Suprapubic skin (tissue), 4 donors: ENCODE data around the gene MRPS12. TPM values are rescaled to one million over a fixed set of nuclear protein-coding genes. Genes with fewer than 3 reads are reported as not detected.

Source experiments
- DNase-seq, 2 donors: peaks; one replicate each; pipeline ENCODE4 v3.0.0-alpha.2; 2019; ENCODE audit warnings: low spot score in 2 of 2
- H3K27ac ChIP-seq: fragments of 200-600 bp; sonication (generic); one replicate; pipeline ENCODE4 v1.5.1; 2019
- H3K27me3 ChIP-seq: fragments of 200-600 bp; sonication (generic); one replicate; pipeline ENCODE4 v1.5.1; 2019
- H3K36me3 ChIP-seq: fragments of 200-600 bp; sonication (generic); one replicate; pipeline ENCODE4 v1.5.1; 2019
- H3K4me1 ChIP-seq: fragments of 200-600 bp; sonication (generic); one replicate; pipeline ENCODE4 v1.5.1; 2019
- H3K4me3 ChIP-seq: fragments of 200-600 bp; sonication (generic); one replicate; pipeline ENCODE4 v1.5.1; 2019; ENCODE audit warnings: mild to moderate bottlenecking
- H3K9me3 ChIP-seq: fragments of 200-600 bp; sonication (generic); one replicate; pipeline ENCODE4 v1.5.1; 2019
- CTCF ChIP-seq, 2 donors: fragments of 200-600 bp in 1 of 2; fragments of 450-650 bp in 1 of 2; sonication (generic) in 1 of 2; IDR thresholded peaks; one replicate each; pipeline ENCODE4 v1.5.1; 2016 to 2019; ENCODE audit warnings: antibody characterized with exemption in 2 of 2, mild to moderate bottlenecking in 1 of 2, moderate library complexity in 1 of 2
- EP300 ChIP-seq: sonication (generic); formaldehyde crosslinking; IDR thresholded peaks from one replicate; pipeline ENCODE4 v1.6.1; 2017; ENCODE audit warnings: antibody characterized with exemption
- POLR2A ChIP-seq, 2 donors: fragments of 450-650 bp; IDR thresholded peaks; one replicate each; pipeline ENCODE4 v1.6.1; 2017; ENCODE audit warnings: antibody characterized with exemption in 2 of 2, mild to moderate bottlenecking in 2 of 2, moderate library complexity in 2 of 2
- POLR2AphosphoS5 ChIP-seq, 3 donors: sonication (generic); formaldehyde crosslinking; IDR thresholded peaks; one replicate each; pipeline ENCODE4 v1.6.1; 2017; ENCODE audit warnings: antibody characterized with exemption in 3 of 3
- WGBS: methylation state at CpG from one replicate; pipeline ENCODE4 v1.1.5; 2018; 5-methylcytosine and 5-hydroxymethylcytosine counted together
- total RNA-seq, 4 donors: library from RNA; depleted of rRNA; stranded (reverse); fragments of >200 nt; gene quantifications; one replicate each; pipeline ENCODE4 v1.1.0, GENCODE V29; 2016

The MRPS12 gene
- total RNA-seq, 4 donors from 2014 or later, result 19.0 to 40.5 (median 35.2) TPM

GRCh38 chr19:38921420-38922274, 9.1 kb upstream of the MRPS12 start:
- peaks cover 32% of the 10 kb centered on the region for H3K36me3 ChIP-seq
- H3K27me3 ChIP-seq, result no peaks in the 10 kb centered on the region
- TF ChIP-seq EP300 (no peak), POLR2A (IDR thresholded peaks at IDR 0.05) (no peak), CTCF (IDR thresholded peaks at IDR 0.05) (no peak), POLR2AphosphoS5 (IDR thresholded peaks at IDR 0.05) (no peak)
- no peak overlapping the region for H3K27ac ChIP-seq
- 83% methylated on average over 13 of the region's 20 CpGs for WGBS
- no peak overlapping the region for H3K4me3 ChIP-seq
- no peaks in the 10 kb centered on the region for H3K9me3 ChIP-seq
- no peak for DNase-seq
- H3K4me1 ChIP-seq, result no peaks in the 10 kb centered on the region

GRCh38 chr19:38922482-38922881, 8.3 kb upstream of the MRPS12 start:
- H3K36me3 ChIP-seq, result peaks cover 32% of the 10 kb centered on the region
- no peak overlapping the region for H3K27ac ChIP-seq
- H3K27me3 ChIP-seq, result no peaks in the 10 kb centered on the region
- DNase-seq, result no peak
- H3K9me3 ChIP-seq, result no peaks in the 10 kb centered on the region
- no peak overlapping the region for H3K4me3 ChIP-seq
- WGBS, result 96% methylated on average over 5 of the region's 5 CpGs
- no peak for TF ChIP-seq POLR2A (IDR thresholded peaks at IDR 0.05)
- TF ChIP-seq EP300, result no peak
- no peak for TF ChIP-seq POLR2AphosphoS5 (IDR thresholded peaks at IDR 0.05)
- TF ChIP-seq CTCF (IDR thresholded peaks at IDR 0.05), result no peak
- no peaks in the 10 kb centered on the region for H3K4me1 ChIP-seq

GRCh38 chr19:38924388-38924787, 6.4 kb upstream of the MRPS12 start:
- 97% methylated on average over 7 of the region's 7 CpGs for WGBS
- DNase-seq, result no peak
- Histone ChIP-seq H3K4me1 (no peaks in the 10 kb centered on the region), H3K27ac (no peak overlapping the region), H3K4me3 (no peak overlapping the region), H3K27me3 (no peaks in the 10 kb centered on the region), H3K9me3 (no peaks in the 10 kb centered on the region), H3K36me3 (peaks cover 32% of the 10 kb centered on the region)
- TF ChIP-seq EP300, result no peak
- TF ChIP-seq POLR2A (IDR thresholded peaks at IDR 0.05), result no peak
- no peak for TF ChIP-seq CTCF (IDR thresholded peaks at IDR 0.05)
- TF ChIP-seq POLR2AphosphoS5 (IDR thresholded peaks at IDR 0.05), result no peak

- 68% methylated on average over 4 of the region's 4 CpGs for WGBS
- Histone ChIP-seq H3K36me3 (peaks cover 37% of the 10 kb centered on the region), H3K4me3 (no peak overlapping the region), H3K4me1 (peaks cover 15% of the 10 kb centered on the region), H3K27me3 (no peaks in the 10 kb centered on the region), H3K9me3 (no peaks in the 10 kb centered on the region), H3K27ac (no peak overlapping the region)
- no peak for DNase-seq
- TF ChIP-seq POLR2A (IDR thresholded peaks at IDR 0.05) (no peak), EP300 (no peak), POLR2AphosphoS5 (IDR thresholded peaks at IDR 0.05) (no peak), CTCF (IDR thresholded peaks at IDR 0.05) (no peak)
Measured at GRCh38 chr19:38928391-38929001, 2.2 kb upstream of the MRPS12 start.
